Adipose tissue (tissue), 3 donors: Measurements from ENCODE around the gene SMIM10. TPM values are rescaled to one million over a fixed set of nuclear protein-coding genes. Genes with fewer than 3 reads are reported as not detected.
"Not testable (repeated sequence)": the region's sequence is repeated elsewhere in the genome, so short reads cannot be mapped to it uniquely, and the experiment has no call there.

ENCODE experiments used
- H3K27ac ChIP-seq: one replicate; pipeline ENCODE4 v1.5.1; 2013; ENCODE audit warnings: low read depth, low read length
- WGBS, 3 donors: extraction: QIAGEN DNeasy Blood & Tissue Kit; methylation state at CpG; one replicate each; pipeline ENCODE4 v1.1.7; 2013; 5-methylcytosine and 5-hydroxymethylcytosine counted together
- polyA plus RNA-seq, 3 donors: library from polyadenylated mRNA; stranded (reverse); fragments of 200-250 nt; gene quantifications; one replicate each; pipeline ENCODE4 v1.2.3, GENCODE V29; 2013
- donor health status: healthy with polysubstance abuse.
- donor health status: Bipolar disorder and iron deficiency.
- donor health status: healthy.

SMIM10 gene
- 10 to 100 TPM in 2 of 3 donors, 1 to 10 TPM in 1; 2.9 to 29.8 (median 11.0) TPM for polyA plus RNA-seq

DNA sequence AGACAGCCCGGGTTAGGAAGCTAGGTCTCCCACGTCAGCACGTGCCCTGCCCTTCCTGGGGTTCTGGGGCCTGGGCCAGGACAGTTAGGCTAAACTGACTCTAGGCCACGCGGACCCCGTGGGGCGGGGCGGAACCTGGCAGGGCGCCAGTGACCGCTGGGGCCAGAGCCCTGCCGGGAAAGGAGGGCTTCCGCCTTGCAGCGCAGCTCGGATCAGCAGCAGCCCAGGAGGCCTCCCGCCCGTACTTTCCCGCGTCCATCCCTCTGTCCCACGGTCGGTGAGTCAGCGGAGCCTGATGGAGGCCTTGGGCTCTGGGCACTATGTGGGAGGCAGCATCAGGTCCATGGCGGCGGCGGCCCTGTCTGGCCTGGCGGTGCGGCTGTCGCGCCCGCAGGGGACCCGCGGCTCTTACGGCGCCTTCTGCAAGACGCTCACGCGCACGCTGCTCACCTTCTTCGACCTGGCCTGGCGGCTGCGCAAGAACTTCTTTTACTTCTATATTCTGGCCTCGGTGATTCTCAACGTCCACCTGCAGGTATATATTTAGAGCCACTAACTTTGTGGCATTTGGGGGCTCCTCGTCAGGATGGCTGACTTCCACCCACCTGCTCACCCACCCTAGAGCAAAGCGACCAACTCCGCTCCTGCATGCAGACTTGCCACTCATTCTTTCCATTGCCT is at the start of gene SMIM10:
SMIM10 (plus strand) TSS at position 191 of the 681 bp plus-strand sequence; CDS start at position 296, 105 bp downstream.
- 1 to 30% (median 7%) methylated on average over 17 to 45 of the region's 45 CpGs for WGBS, 3 donors
- no peak within 1 kb of the TSS for H3K27ac ChIP-seq

DNA sequence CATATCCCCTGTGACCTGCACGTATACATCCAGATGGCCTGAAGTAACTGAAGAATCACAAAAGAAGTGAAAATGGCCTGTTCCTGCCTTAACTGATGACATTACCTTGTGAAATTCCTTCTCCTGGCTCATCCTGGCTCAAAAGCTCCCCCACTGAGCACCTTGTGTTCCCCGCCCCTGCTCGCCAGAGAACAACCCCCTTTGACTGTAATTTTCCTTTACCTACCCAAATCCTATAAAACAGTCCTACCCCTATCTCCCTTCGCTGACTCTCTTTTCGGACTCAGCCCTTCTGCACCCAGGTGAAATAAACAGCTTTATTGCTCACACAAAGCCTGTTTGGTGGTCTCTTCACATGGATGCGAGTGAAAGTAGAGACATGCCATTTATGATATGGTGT is 44.4 kb upstream of the SMIM10 start:
- 82 to 92% (median 90%) methylated on average over 6 of the region's 6 CpGs for WGBS, 3 donors

DNA sequence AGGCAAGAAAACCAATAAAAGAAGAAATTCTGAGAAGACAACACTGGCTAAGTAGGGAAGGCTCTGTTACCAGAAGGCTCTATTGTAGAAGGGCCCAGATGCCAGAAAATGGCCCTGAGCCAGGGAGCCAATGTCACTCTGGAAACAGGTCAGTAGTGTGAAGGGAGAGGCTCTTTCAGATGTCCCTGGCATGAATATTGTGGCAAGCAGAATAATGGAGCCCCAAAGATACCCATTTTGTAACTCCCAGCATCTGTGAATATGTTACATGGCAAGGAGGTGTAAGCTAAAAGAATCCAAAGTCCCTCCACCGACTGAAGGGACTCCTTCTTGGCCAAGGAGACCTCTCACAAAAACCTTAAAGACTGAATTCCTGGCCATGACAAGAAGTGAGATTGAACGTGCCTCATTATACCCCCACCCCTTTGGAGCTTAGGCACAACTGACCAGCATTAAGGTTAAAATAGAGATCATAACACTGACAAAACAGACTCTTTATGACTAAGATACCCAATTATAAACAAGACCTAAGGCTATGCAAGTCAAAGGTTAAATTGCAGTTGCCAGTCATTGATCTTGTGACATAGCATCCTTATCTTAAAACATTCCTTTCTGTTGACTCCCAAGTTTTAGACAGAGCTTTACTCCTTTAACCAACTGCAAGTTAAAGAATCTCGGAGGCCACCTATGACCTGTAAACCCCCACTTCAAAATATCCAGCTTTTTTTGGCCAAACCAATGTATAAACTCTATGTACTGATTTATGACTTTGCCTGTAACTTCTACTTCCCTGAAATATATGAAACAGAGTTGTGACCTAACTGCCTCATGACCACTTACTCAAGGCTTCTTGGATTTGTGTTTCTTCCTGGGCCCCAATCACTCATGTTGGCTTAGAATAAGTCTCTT is 42.2 kb upstream of the SMIM10 start:
- H3K27ac ChIP-seq = no peak overlapping the region
- WGBS, 3 donors = 39 to 55% (median 49%) methylated on average over 3 of the region's 3 CpGs

More for the DNA sequence above, 44.4 kb upstream of the SMIM10 start:
- not testable (repeated sequence) for H3K27ac ChIP-seq

DNA sequence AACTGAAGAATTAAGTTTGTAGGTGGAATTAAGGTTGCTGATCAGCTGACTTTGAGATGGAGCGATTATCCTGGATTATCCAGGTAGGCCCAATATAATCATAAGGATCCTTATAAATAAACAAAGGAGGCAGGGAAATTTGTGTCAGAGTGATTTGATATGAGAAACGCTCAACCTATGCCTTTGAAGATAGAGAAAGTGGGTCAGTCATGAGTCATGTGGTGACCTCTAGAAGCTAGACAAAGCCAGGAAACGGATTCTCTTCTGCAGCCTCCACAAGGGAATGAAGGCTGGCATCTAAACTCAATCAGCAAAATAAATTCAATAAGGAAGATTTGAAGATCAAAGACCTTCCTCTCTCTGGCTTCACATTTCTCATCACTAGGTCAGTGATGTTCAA is 41.5 kb upstream of the SMIM10 start:
- 58 to 67% (median 65%) methylated on average over 3 of the region's 3 CpGs for WGBS, 3 donors
- no peak overlapping the region for H3K27ac ChIP-seq

DNA sequence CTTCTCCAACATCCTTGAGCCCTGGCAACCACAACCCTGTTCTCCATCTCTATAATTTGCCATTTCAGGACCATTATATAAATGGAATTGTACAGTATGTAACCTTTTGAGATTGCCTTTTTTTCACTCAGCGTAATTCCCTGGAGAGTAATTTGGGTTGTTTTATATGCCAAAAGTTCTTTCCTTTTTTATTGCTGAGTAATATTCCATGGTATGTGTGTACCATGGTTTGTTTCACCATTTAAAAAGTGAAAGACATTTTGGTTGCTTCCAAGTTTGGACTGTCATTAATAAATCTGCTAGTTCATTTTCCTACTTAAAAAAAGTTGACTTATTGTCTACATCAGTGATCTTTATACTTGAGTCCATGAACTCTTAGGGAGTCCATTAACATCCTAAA is 33.0 kb upstream of the SMIM10 start:
- 83 to 100% (median 89%) methylated on average over 1 of the region's 1 CpG for WGBS, 3 donors
- no peak overlapping the region for H3K27ac ChIP-seq

DNA sequence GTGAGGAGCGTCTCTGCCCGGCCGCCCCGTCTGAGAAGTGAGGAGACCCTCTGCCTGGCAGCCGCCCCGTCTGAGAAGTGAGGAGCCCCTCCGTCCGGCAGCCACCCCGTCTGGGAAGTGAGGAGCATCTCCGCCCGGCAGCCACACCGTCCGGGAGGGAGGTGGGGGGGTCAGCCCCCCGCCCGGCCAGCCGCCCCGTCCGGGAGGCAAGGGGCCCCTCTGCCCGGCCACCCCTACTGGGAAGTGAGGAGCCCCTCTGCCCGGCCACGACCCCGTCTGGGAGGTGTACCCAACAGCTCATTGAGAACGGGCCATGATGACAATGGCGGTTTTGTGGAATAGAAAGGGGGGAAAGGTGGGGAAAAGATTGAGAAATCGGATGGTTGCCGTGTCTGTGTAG is 30.4 kb upstream of the SMIM10 start:
- 85 to 92% methylated on average over 8 to 9 of the region's 26 CpGs; no CpG with 5 or more reads in 1 of the 3 donors for WGBS, 3 donors
- not testable (repeated sequence) for H3K27ac ChIP-seq

DNA sequence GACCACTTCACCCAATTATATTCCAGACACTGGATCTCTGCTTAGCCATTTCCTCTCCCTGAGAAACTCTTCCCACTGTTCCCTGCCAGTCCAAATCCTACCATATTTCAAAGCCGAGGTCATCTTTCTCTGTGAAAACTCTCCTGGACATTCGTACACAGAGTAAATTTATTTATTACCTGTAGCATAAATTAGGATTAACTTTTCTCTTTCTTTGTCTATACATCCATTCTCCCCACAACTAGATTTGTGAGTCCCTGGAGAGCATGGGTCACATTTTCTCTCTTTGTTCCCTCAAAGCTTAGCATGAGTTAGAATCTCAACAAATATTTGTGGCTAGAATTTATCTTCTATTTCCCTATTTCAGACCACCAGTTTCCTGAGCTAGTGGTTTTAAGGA is 27.8 kb upstream of the SMIM10 start:
- WGBS, 3 donors = 45 to 60% (median 47%) methylated on average over 2 of the region's 2 CpGs
- H3K27ac ChIP-seq = no peak overlapping the region

DNA sequence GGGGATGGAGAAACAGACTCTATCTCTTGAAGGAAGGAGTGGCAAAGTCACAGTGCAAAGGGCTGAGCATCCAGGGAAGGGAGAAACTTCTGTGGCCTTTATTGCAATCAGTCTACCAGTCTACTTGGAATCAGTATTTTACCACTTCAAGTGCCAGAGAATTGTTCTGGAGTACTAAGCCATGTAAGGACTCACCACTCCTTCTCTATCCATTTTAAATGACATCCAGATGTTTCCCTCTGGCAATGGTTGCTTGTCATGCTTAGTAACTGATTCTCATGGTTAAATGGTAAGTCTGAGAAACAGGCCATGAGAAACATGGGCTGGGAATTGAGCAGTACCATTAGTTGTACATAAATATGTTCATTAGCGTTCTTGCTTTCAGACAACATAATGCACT is 21.1 kb upstream of the SMIM10 start:
- WGBS, 3 donors = 78 to 95% (median 87%) methylated on average over 1 of the region's 1 CpG

DNA sequence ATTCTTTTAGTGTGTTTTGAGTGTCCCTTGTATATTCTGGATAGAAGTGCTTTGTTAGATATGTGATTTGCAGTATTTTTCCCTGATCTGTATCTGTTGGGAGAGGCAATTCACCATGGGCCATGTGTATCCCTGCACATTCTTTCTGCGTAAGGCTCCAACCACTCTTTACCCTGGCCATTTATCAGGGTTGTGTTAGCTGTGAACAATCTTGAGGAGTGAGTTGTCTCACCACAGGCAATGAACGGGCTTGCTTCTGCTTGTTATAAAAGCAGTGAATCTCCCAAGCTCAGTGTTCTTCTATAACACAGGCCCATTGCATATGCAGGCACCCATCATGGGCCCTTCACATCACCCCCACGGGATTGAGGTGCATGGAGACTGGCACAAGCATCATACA is 18.9 kb upstream of the SMIM10 start:
- WGBS, 3 donors = 61 to 90% (median 79%) methylated on average over 3 of the region's 3 CpGs
- no peak overlapping the region for H3K27ac ChIP-seq

More for the DNA sequence above, 21.1 kb upstream of the SMIM10 start:
- no peak overlapping the region for H3K27ac ChIP-seq

DNA sequence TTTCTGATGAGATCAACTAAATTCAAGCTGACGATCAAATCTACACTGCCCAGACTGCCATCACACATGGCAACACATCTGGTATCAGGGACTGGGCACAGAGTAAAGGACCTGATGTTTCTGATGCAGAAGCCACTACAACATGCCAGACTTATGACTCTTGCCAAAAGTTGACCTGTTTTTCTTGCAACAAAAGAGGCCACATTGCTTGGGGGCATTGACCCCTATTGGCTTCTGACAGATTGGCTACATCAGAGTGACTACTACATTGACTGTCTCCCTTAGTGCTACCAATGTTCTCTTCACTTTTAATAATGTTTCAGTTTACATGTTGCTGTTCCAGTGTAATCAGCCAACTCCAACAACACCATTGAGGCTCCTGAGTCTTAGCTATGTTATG is 15.3 kb upstream of the SMIM10 start:
- no peak overlapping the region for H3K27ac ChIP-seq
- WGBS, 3 donors = 85 to 100% (median 92%) methylated on average over 1 of the region's 1 CpG

DNA sequence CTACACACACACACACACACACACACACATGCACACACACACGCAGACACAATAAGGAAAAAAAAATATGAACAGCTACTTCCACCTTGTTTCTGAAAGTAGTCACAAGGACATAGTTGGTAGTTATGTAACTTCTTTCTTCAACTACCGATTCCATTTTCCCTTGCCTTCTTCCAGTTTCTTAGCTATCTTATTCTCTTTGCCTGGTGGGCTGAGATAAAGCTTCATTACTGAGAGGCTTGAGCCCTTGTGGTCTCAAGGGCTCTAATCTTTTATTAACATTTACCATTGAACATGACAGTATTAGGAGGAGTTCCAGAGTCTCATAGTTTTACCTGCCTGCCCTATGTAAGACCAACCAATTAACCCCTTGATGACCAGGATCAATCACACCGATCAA is 8.9 kb upstream of the SMIM10 start:
- H3K27ac ChIP-seq = no peak overlapping the region
- WGBS, 3 donors = 64 to 68% (median 68%) methylated on average over 3 of the region's 3 CpGs

DNA sequence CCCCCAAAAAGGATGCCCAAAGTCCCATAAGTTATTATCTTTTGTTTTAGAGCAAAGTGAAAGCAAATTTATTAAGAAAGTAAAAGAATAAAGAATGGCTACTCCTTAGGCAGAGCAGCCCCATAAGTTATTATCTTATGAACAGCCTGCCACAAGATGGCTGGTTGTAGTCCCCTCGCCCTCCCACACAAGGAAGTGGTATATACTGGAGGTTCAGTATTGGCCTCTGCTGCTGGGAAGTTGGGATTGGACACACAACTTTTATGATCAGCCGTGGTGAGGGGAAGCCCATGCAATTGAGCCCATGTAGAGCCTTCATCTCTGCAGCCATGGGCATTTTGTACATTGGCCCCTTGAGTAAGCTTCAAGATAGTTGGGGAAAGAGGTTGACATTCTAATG is 8.0 kb upstream of the SMIM10 start:
- 75 to 93% (median 89%) methylated on average over 2 of the region's 2 CpGs for WGBS, 3 donors
- no peak overlapping the region for H3K27ac ChIP-seq

DNA sequence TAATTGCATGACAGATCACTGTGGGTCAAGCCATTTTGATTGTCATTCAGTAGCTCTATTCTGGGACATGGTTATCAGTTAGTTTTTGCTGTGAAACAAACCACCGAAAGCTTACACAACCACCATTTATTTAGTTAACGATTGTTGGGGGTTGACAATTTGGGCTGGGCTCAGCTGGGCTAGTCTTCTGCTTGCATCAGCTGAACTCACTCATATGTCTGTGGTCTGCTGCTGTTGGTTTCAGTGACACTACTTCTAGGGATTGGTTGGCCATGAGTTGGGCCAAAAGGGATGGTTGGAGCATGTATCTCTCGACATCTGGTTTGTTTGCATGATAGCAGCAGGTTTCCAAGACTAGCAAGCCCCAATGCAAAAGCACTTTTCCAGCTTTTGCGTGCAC is 5.3 kb upstream of the SMIM10 start:
- 82 to 90% (median 88%) methylated on average over 4 of the region's 4 CpGs for whole genome bisulfite sequencing, 3 donors
- H3K27ac ChIP-seq = no peak overlapping the region

DNA sequence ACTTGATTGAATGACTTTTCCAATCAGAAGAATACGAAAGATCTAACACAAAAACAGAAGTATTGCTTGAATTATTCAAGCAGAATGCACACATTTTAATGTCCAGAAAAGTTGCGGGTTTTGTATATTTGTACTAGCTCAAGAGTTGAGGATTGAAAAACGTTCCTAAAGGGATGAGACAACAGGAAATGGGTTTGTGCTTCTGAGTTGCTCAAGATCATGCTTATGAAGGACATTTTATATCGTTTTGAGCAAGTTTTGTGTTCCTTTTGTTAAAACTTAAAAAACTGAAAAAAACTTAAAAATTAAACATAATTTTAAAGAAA is 353 bp upstream of the SMIM10 start:
- no peak overlapping the region for H3K27ac ChIP-seq
- 29 to 64% (median 41%) methylated on average over 4 of the region's 4 CpGs for WGBS, 3 donors

DNA sequence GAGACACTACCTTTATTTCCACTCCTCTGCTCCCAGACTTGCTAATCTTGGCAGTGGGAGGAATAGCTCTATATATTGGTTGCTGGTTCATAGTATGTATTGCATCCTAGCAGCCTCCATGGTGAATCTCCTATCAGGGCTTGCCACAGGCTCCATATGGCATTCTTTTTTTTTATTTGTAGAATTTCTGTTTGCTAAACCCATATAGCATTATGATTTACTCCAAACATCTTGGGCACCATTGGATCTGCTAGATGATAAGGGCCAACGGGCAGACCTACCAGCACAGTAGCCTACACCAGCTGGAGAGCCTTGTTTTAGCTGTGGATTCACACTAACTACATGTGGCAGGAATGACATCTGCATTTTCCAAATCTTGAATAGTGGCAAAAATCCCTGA is 6.9 kb downstream of the SMIM10 start:
- 58 to 89% (median 62%) methylated on average over 1 of the region's 1 CpG for WGBS, 3 donors
- H3K27ac ChIP-seq = no peak overlapping the region

DNA sequence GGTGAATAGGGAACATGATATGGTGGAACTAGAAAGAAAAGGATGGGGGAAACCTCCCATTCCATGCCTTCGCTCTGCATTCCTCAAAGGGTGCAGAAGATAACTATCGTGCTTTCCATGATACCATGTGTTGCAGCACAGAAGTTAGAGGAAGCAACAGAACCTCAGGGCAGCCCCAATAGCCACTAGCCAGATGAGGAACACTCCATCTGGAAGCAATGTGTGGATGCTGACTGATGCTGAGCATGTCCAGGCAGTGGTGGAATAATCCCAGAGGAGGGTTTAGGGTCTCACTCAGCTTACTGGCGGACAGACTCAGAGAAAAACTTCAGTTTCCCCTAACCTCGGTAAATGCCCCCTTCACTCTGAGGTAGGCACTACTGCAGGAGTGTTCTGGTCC is 7.5 kb downstream of the SMIM10 start:
- H3K27ac ChIP-seq = no peak overlapping the region
- 81 to 93% (median 91%) methylated on average over 4 of the region's 4 CpGs for WGBS, 3 donors

DNA sequence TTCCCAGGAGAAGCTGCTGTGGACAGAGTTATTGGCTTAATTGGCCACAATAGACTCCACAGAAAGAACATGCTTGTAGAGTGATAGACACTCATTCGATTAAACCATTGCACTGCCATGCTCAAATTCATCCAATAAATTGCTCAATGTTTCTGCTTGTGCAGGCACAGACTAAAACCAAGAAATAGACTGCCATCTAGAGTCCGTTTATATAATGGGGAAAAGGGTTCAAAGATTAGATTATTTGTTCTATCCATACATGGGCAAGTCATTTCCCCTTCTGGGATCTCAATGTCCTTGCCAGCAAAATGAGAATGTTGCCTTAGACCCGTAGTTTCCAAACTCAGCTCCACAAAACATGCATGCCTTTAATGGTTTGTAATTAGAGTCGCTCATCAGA is 8.7 kb downstream of the SMIM10 start:
- no peak overlapping the region for H3K27ac ChIP-seq
- 24% methylated on average over 4 of the region's 4 CpGs for WGBS, 3 donors

DNA sequence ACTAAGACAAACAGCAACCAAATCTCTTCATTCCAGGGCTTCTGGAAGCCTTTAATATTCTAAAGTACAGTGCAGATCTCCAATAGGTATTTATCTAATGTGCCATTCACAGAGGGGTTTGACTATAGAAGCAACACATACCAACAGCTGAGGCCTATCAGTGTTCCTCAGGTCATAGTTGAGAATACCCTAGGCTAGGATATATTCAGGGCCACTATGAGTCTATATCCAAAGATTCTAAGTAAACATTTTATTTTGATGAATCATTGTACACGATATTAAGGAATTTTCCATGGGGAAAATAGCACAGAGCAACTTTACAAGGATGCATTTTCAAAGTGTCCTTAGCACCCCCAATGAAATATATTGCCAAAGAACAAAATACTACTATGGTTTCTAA is 9.7 kb downstream of the SMIM10 start:
- WGBS, 3 donors = 35 to 64% (median 61%) methylated on average over 1 of the region's 1 CpG
- H3K27ac ChIP-seq = no peak overlapping the region

DNA sequence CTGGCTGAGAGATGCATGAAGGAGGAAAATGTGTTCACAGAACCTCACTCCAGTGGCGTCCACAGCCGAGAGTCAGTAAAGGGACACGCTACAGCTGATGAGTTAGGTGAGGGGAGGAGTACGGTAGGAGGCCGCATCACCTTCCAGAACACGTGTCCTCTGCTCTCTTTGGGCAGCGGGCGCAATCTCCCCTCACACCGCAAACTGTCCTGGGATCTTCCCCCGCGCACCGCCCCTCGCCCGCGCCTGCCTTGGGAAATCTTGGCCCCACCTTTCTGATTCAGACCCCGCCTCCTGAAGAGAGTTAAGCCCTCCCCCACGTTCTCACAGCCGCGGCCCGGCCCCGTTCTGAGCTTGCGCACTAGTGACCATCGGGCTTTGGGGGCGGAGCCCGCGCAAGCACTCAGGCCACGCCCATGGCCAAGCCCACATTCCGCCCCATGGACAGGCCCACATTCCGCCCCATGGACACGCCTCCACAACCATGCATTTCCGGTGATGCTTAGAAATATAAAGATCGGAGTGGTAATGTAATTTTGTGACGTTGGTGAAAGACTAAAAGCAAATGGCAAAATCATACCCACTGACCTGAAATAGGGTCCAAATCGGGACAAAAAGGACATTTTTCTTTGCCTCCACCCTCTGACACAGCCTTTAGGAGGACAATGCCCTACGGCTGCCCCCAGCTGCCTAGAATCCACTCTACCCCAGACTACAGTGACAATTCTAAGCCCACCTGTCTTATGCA is 13.3 kb downstream of the SMIM10 start:
- 0 to 36% (median 0%) methylated on average over 22 to 35 of the region's 35 CpGs for WGBS, 3 donors
- no peak overlapping the region for H3K27ac ChIP-seq
